ENCODE results near the gene DDX1.
"Not testable (repeated sequence)": the region's sequence is repeated elsewhere in the genome, so short reads cannot be mapped to it uniquely, and the experiment has no call there.

DDX1 gene

DNA sequence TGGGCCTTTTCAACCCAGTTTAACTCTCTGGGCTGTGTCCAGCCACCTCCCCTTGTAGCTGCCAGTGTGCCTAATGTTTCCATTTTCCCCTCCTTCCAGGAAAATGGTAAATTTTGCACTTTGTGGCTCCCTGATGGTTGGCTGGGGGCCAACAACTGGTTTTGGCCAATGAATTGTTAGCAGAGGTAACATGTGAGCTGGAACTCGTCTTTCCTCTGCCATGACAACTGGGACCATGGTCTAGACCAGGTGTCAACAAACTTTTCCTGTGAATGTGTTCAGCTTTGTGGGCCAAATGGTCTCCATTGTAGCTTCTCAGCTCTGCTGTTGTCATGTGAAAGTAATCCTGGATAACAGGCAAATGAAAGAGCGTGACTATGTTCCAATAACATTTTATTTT is 87.2 kb downstream of the DDX1 start:
- no peak for DNase-seq

DNA sequence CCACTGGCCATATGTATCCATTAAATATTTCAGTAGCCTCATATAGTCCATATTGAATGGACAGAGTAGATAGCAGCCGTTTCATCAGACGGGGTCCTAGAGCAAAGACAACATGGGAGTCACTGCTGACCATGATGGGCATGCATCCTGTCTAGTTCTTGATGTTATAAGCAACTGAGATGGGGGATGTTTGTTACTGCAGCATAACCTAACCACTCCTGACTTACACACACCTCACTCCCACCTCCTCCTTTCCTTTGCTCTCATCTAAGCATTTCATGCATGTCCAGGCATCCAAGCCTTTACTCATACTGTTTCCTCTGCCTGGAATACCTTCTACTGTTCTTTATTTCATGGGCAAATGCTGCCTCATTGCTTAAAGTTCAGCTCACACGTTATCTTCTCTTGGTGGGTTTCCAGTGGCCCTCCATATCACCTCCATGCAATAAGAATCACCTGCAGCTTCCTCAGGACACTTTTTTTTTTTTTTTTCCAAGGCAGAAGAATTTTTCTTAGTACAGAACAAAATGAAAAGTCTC is 87.8 kb downstream of the DDX1 start:
- no peak for DNase-seq

DNA sequence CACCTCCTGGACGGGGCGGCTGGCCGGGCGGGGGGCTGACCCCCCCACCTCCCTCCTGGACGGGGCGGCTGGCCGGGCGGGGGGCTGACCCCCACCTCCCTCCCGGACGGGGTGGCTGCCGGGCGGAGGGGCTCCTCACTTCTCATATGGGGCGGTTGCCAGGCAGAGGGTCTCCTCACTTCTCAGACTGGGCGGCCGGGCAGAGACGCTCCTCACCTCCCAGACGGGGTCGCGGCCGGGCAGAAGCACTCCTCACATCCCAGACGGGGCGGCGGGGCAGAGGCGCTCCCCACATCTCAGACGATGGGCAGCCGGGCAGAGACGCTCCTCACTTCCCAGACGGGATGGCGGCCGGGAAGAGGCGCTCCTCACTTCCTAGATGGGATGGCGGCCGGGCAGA is 88.5 kb downstream of the DDX1 start:
- not testable (repeated sequence) for DNase-seq

All from stimulated activated CD4-positive, alpha-beta T cell treated with anti-CD3 and anti-CD28 coated beads, Interleukin-4, amount 100 ng/mL, for 4 hours (primary cell).